PC-9 (cell line): Measurements from ENCODE around the gene CNDP1.

Source experiments
- EZH2 ChIP-seq: fragments of 200-600 bp; sonication (generic); IDR thresholded peaks from 2 replicates; pipeline ENCODE4 v1.8.0; 2017; ENCODE audit warnings: antibody characterized with exemption, low read depth
- TF ChIP-seq, protein P1 (sequence below): fragments of 200-600 bp; sonication (generic); conservative IDR thresholded peaks from 2 replicates; pipeline ENCODE4 v1.6.1; 2017; ENCODE audit warnings: mixed run types, antibody characterized with exemption, mild to moderate bottlenecking, moderate library complexity

DNA sequence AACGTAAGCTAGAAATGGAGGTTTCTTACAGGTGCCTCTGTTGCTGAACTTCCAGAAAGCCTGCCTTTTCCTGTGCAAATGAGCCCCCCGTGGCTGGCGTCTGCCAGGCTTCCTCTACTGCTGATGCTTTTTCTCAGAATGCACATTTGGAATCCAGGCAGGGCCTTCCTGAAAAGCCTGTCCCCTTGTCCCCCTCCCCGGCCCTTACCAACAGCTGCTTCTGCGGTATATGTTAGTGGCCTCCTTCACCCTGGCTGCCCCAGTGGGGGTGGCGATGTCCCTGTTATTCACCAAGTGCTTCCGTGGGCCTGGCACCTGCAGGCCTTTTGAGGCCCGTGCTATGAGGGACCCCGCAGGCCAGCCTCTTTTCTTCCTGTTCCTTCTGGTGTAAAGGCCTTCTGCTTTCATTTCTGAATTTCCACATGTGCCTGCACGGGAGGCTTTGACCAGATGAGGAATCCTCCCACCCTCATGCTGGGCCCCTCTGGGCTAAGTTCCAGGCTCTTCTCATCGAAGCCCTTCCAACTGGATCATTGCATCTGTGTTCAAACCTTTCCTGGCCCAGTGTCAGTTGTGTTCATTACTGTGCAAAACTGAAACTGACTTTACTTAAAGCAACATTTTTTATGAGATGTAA, 27.7 kb upstream of the CNDP1 start:
- TF ChIP-seq EZH2: no peak
- TF ChIP-seq, protein P1, sequence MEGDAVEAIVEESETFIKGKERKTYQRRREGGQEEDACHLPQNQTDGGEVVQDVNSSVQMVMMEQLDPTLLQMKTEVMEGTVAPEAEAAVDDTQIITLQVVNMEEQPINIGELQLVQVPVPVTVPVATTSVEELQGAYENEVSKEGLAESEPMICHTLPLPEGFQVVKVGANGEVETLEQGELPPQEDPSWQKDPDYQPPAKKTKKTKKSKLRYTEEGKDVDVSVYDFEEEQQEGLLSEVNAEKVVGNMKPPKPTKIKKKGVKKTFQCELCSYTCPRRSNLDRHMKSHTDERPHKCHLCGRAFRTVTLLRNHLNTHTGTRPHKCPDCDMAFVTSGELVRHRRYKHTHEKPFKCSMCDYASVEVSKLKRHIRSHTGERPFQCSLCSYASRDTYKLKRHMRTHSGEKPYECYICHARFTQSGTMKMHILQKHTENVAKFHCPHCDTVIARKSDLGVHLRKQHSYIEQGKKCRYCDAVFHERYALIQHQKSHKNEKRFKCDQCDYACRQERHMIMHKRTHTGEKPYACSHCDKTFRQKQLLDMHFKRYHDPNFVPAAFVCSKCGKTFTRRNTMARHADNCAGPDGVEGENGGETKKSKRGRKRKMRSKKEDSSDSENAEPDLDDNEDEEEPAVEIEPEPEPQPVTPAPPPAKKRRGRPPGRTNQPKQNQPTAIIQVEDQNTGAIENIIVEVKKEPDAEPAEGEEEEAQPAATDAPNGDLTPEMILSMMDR: no peak
